Kidney (tissue), 14 donors: Measurements from ENCODE around the gene FGFR1OP2. TPM values are rescaled to one million over a fixed set of nuclear protein-coding genes. Genes with fewer than 3 reads are reported as not detected.
A peak's percentile ranks its signal among the peaks of the same experiment; 100 is the strongest.

Experiments used
- DNase-seq, 5 donors: peaks; one replicate each; pipeline ENCODE4 v3.0.0-alpha.2; 2013 to 2020
- FAIRE-seq: peaks from 2 replicates; lab custom pipeline; 2012; peaks lifted over from hg19 to GRCh38; lab: Jason Lieb, UNC
- H3K27ac ChIP-seq, 2 donors: one replicate each; pipeline ENCODE4 v1.7.0; 2013; ENCODE audit warnings: low read depth in 2 of 2, low read length in 2 of 2, inconsistent platforms in 1 of 2
- H3K27me3 ChIP-seq: one replicate; pipeline ENCODE4 v1.7.1; 2013; ENCODE audit warnings: low read length, inconsistent platforms; ENCODE audit not compliant: control insufficient read depth, insufficient read depth
- H3K36me3 ChIP-seq, 3 donors: one replicate each; pipeline versions ENCODE4 v1.7.0 to v1.7.1; 2013; ENCODE audit warnings: low read length in 3 of 3, control low read depth in 1 of 3, inconsistent platforms in 1 of 3; ENCODE audit not compliant: insufficient read depth in 3 of 3, control insufficient read depth in 2 of 3
- H3K4me1 ChIP-seq, 3 donors: one replicate each; pipeline versions ENCODE4 v1.7.0 to v1.7.1; 2013; ENCODE audit warnings: low read length in 3 of 3, inconsistent platforms in 1 of 3, low read depth in 1 of 3; ENCODE audit not compliant: control insufficient read depth in 2 of 3, insufficient read depth in 2 of 3
- H3K4me3 ChIP-seq, 3 donors: one replicate each; pipeline versions ENCODE4 v1.7.0 to v1.8.1; 2013; ENCODE audit warnings: low read length in 3 of 3, control low read depth in 1 of 3, inconsistent platforms in 1 of 3
- H3K9ac ChIP-seq, 3 donors: one replicate each; pipeline versions ENCODE4 v1.7.0 to v1.7.1; 2013; ENCODE audit warnings: low read length in 3 of 3, control low read depth in 1 of 3, inconsistent platforms in 1 of 3
- H3K9me3 ChIP-seq, 3 donors: one replicate each; pipeline versions ENCODE4 v1.7.0 to v1.7.1; 2013; ENCODE audit warnings: low read length in 3 of 3, control low read depth in 1 of 3, inconsistent platforms in 1 of 3; ENCODE audit not compliant: control insufficient read depth in 2 of 3, insufficient read depth in 1 of 3
- intact Hi-C: fragments of 100-400 bp; cut with DNase I; formaldehyde crosslinking; loops from one replicate; pipeline ENCODE4 v1.11.1; 2022
- polyA plus RNA-seq: library from polyadenylated mRNA; stranded (reverse); fragments of 350-450 nt; fragmentation: Illumina TruSeq; extraction: RNeasy Lipid Tissue Mini Kit (QIAGEN cat#74804); gene quantifications from one replicate; pipeline ENCODE4 v1.2.3, GENCODE V29; 2014; ENCODE audit warnings: low read depth, low replicate concordance; ENCODE audit not compliant: insufficient read depth
- total RNA-seq: library from RNA; stranded (reverse); fragmentation: NEBNext Ultra II Directional; extraction: Animal tissue kit (Norgen Biotek cat#: 25700); gene quantifications from one replicate; pipeline ENCODE4 v1.2.1, GENCODE V29; 2021
- TF ChIP-seq, protein P1 (sequence below): IDR thresholded peaks from 3 replicates; pipeline ENCODE4 v1.5.1; 2012; ENCODE audit warnings: mild to moderate bottlenecking, moderate library complexity, borderline replicate concordance; ENCODE audit not compliant: insufficient read depth; ENCODE audit errors: extremely low read depth
- donor health status: control.
- donor health status: control.
- donor health status: control.
- donor health status: control.
- donor health status: control.
- donor health status: DM: yes; HTN: yes; CAD: no.
- donor health status: Normal renal cell carcinoma (clear cell type).

Gene FGFR1OP2
- total and polyA plus RNA-seq, 2 donors from 2014 or later: 28.6 to 47.1 TPM

DNA sequence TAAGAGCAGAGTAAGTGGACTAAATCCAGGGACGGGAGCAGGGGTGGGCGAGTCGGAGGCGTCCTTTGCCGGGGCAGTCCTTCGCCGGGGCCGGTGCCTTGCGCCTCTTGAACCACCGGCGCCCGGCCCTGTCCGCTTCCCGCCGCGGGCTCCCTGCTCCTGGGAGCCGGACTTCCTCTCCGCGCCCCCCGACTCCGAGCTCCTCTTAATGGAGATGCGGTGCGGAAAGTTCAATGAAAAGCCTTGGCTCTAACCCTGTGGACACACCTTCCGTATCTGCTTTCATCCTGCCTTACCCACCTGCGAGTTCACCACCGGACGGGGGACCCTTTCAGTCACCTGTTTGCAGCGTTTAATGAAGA, 412 bp downstream of the FGFR1OP2 start:
- TF ChIP-seq, protein P1, sequence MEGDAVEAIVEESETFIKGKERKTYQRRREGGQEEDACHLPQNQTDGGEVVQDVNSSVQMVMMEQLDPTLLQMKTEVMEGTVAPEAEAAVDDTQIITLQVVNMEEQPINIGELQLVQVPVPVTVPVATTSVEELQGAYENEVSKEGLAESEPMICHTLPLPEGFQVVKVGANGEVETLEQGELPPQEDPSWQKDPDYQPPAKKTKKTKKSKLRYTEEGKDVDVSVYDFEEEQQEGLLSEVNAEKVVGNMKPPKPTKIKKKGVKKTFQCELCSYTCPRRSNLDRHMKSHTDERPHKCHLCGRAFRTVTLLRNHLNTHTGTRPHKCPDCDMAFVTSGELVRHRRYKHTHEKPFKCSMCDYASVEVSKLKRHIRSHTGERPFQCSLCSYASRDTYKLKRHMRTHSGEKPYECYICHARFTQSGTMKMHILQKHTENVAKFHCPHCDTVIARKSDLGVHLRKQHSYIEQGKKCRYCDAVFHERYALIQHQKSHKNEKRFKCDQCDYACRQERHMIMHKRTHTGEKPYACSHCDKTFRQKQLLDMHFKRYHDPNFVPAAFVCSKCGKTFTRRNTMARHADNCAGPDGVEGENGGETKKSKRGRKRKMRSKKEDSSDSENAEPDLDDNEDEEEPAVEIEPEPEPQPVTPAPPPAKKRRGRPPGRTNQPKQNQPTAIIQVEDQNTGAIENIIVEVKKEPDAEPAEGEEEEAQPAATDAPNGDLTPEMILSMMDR: no peak
- Histone ChIP-seq H3K4me1 (peaks cover 0 to 13% (median 5%) of the 10 kb centered on the region in 3 donors), H3K27me3 (no peaks in the 10 kb centered on the region), H3K4me3 (peak overlapping the region; percentile 89 to 99 (median 91)), H3K36me3 (no peaks in the 10 kb centered on the region), H3K9ac (peak overlapping the region; percentile 82 to 96 (median 83)), H3K9me3 (no peaks in the 10 kb centered on the region), H3K27ac (peak overlapping the region; percentile 96 to 98)
- DNase-seq: no peak
- no peak for FAIRE-seq
- intact Hi-C loops: no loop called here

DNA sequence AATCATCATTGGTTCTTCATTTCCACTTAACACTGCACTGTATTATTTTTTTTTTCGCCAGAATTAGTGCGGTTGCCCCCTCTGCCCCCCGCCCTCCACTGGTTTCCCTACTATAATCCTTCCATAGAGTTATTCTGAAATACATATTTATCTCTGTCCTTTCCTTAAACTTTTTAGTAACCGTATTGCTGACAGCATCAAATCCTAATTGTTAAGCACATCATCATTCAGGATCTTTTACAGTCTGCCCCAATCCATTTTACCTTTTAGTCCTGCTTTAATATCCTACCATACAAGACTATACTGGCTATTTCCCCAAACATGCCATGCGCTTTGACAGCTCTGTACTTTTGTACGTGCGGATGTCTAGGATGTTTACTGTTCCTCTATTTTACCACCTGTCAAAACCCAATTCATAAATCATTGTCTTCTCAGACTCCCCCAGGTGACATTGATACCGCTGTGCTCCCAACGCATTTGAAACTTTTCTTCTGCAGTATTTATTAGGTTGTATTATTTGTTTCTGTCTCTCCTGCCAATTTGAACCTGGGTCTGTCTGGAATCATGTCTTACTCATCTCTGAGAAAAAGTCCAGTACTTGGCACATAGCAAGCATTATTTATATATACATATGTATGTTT, 1.0 kb downstream of the FGFR1OP2 start:
- H3K9ac ChIP-seq: peak overlapping the region; percentile 82 to 96 (median 83)
- H3K4me1 ChIP-seq: peaks cover 0 to 13% (median 5%) of the 10 kb centered on the region in 3 donors
- FAIRE-seq: no peak
- no peaks in the 10 kb centered on the region for H3K36me3 ChIP-seq
- H3K27me3 ChIP-seq: no peaks in the 10 kb centered on the region
- TF ChIP-seq, protein P1: no peak
- H3K4me3 ChIP-seq: peak overlapping the region; percentile 89 to 99 (median 91)
- peak in 2 of 5 donors; percentile 26 to 43 for DNase-seq
- H3K27ac ChIP-seq: peak overlapping the region in 1 of 2 donors; percentile 98
- intact Hi-C loops: no loop called here
- H3K9me3 ChIP-seq: no peaks in the 10 kb centered on the region

DNA sequence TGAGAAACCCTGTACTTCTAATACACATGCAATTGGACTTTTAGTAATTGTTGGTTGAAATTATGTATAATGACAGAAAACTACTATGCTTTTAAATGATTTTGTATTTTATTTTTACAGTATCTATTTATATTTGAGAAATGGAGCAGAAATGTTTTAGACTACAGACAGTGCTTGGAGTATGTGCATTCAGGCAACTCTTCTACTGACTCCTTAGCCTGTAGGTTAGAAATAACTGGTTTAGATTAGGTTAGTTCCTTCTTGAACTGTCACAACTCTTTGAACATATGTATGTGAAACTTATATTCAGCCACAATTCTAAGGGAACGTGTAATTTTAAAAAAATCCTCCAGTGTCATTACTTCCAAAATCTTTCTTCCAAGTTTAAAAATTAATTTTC, 1.7 kb downstream of the FGFR1OP2 start:
- H3K4me1 ChIP-seq: peaks cover 0 to 13% (median 5%) of the 10 kb centered on the region in 3 donors
- peak overlapping the region in 1 of 3 donors; percentile 83 for H3K9ac ChIP-seq
- no peaks in the 10 kb centered on the region for H3K27me3 ChIP-seq
- H3K36me3 ChIP-seq: no peaks in the 10 kb centered on the region
- FAIRE-seq (no peak), DNase-seq (no peak)
- intact Hi-C loops: no loop called here
- H3K4me3 ChIP-seq: peak overlapping the region in 2 of 3 donors; percentile 89 to 99
- H3K9me3 ChIP-seq: no peaks in the 10 kb centered on the region
- TF ChIP-seq, protein P1: no peak
- no peak overlapping the region for H3K27ac ChIP-seq
